Body of pancreas (tissue), 4 donors: Measurements from ENCODE around the gene LMBRD2.

ENCODE experiments used
- POLR2A ChIP-seq, 3 donors: fragments of 450-650 bp; IDR thresholded peaks; one replicate each; pipeline ENCODE4 v1.6.1; 2016; ENCODE audit warnings: antibody characterized with exemption in 3 of 3, mild to moderate bottlenecking in 2 of 3
- TF ChIP-seq, protein P1 (sequence below), 7 experiments: fragments of 450-650 bp in 4 of 7; fragments of 200-600 bp in 3 of 7; sonication (generic) in 3 of 7; IDR thresholded peaks; one replicate each; pipeline ENCODE4 v1.5.1; 2016 to 2019; ENCODE audit warnings: antibody characterized with exemption in 7 of 7

DNA sequence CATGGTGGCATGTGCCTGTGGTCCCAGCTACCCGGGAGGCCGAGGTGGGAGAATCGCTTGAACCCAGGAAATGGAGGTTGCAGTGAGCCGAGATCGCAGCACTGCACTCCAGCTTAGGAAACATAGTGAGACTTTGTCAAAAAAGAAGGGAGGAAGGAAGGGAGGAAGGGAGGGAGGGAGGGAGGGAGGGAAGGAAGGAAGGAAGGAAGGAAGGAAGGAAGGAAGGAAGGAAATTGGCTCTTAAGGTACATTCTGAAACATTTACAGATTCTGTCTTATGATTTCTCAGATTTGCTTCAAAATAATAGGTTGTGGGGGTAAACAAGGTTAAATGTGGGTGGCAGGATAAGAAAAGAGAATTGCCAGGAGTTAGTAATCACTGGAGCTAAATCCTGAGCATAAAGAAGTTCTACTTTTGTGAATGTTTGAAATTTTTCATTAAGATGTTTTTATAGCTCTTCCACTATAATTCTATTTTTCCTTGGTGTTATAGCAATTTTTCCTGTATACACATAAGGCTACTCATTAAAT is 82.9 kb downstream of the LMBRD2 start:
- TF ChIP-seq, protein P1, sequence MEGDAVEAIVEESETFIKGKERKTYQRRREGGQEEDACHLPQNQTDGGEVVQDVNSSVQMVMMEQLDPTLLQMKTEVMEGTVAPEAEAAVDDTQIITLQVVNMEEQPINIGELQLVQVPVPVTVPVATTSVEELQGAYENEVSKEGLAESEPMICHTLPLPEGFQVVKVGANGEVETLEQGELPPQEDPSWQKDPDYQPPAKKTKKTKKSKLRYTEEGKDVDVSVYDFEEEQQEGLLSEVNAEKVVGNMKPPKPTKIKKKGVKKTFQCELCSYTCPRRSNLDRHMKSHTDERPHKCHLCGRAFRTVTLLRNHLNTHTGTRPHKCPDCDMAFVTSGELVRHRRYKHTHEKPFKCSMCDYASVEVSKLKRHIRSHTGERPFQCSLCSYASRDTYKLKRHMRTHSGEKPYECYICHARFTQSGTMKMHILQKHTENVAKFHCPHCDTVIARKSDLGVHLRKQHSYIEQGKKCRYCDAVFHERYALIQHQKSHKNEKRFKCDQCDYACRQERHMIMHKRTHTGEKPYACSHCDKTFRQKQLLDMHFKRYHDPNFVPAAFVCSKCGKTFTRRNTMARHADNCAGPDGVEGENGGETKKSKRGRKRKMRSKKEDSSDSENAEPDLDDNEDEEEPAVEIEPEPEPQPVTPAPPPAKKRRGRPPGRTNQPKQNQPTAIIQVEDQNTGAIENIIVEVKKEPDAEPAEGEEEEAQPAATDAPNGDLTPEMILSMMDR (IDR thresholded peaks at IDR 0.05): no peak
- no peak for TF ChIP-seq POLR2A (IDR thresholded peaks at IDR 0.05)
